Neural cell (in vitro differentiated cells): ENCODE measurements around the gene ECI2.

ENCODE experiments used
- EP300 ChIP-seq: fragments of 450-650 bp; conservative IDR thresholded peaks from 2 replicates; pipeline ENCODE4 v1.6.1; 2014; ENCODE audit warnings: antibody characterized with exemption, mild to moderate bottlenecking, moderate library complexity; ENCODE audit not compliant: poor library complexity, severe bottlenecking
- POLR2AphosphoS5 ChIP-seq: IDR thresholded peaks from 2 replicates; pipeline ENCODE4 v1.6.1; 2012
- TF ChIP-seq, protein P1 (sequence below): fragments of 450-650 bp; IDR thresholded peaks from 2 replicates; pipeline ENCODE4 v1.5.1; 2014; ENCODE audit warnings: antibody characterized with exemption, mild to moderate bottlenecking, moderate library complexity; ENCODE audit not compliant: poor library complexity, severe bottlenecking

DNA sequence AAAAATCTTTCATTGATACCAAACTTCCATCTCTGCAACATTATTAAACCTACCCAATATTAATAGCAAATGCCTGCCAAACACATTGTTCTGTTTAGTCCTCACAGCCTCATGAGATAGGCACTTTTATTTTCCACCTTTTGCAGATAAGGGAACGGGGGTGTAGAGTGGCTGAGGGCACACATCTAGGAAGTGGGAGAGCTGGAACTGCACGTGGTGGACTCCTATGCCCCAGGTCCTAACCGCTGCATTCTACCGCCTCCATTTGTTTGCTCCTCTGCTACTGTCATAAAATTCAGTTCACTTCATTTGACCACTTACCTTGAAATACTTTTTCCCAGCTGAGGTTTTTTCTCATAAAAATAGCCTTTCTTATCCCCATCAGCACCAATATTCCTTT lies 64.0 kb downstream of the ECI2 start:
- TF ChIP-seq EP300 (no peak), POLR2AphosphoS5 (no peak)
- TF ChIP-seq, protein P1, sequence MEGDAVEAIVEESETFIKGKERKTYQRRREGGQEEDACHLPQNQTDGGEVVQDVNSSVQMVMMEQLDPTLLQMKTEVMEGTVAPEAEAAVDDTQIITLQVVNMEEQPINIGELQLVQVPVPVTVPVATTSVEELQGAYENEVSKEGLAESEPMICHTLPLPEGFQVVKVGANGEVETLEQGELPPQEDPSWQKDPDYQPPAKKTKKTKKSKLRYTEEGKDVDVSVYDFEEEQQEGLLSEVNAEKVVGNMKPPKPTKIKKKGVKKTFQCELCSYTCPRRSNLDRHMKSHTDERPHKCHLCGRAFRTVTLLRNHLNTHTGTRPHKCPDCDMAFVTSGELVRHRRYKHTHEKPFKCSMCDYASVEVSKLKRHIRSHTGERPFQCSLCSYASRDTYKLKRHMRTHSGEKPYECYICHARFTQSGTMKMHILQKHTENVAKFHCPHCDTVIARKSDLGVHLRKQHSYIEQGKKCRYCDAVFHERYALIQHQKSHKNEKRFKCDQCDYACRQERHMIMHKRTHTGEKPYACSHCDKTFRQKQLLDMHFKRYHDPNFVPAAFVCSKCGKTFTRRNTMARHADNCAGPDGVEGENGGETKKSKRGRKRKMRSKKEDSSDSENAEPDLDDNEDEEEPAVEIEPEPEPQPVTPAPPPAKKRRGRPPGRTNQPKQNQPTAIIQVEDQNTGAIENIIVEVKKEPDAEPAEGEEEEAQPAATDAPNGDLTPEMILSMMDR = no peak
